NK-92 (cell line): ENCODE data around the gene DAZAP1.
"Not testable (repeated sequence)": the region's sequence is repeated elsewhere in the genome, so short reads cannot be mapped to it uniquely, and the experiment has no call there.

Source experiments
- DNase-seq: peaks from one replicate; lab custom pipeline; 2025; ENCODE audit not compliant: unreplicated experiment; lab: John Stamatoyannopoulos, UW

DAZAP1 gene

DNA sequence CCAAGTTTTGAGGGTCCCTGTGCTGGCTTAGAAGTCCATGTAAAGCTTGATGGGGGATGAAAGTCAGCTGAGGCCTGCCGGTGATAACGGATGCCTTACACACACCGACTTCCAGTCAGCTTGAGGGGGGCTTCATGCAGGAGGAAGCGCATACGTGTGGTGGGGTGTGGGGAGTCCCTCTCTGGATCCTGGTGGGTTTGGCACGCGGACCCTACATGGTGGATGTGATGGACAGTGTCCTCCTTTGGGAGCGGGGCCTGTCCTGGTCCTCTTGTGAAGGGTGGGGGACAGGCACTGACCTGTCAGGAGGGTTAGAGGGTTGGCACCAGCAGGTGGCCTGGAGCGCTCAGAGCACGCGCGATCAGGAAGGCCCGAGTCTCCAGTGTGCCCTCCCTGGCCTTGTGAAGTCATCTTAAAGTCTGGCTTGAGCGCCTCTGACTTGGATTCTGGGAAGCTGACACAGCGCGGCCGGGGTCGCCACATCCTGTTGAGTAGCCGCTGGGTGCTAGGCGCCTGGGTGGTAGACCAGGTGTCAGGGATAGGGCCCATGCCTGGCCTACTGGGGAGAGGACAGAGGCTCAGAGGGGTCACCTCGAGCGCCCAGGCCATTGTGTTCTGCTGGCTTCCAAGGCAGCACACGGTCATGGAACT is 2.9 kb downstream of the DAZAP1 start:
- no peak for DNase-seq

DNA sequence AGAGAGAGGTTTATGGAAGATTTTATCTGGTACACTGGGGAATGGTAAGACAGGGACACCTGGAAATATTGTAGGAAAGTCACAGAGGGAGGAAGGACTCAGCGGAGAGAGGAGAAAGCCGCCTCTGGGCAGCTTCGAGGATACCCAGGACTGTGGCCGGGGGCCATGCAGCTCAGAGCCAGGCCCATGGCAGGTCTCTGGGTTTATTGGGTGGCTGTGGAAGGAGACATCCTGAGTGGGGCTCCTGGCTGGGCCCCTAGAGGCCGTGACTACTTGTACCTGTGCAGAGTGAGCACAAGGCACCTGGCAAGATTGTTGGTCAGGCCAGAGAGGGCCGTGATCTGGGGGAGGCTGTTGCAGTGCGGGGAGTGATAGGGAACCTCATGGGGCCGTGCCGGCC is 3.4 kb downstream of the DAZAP1 start:
- DNase-seq, result no peak

DNA sequence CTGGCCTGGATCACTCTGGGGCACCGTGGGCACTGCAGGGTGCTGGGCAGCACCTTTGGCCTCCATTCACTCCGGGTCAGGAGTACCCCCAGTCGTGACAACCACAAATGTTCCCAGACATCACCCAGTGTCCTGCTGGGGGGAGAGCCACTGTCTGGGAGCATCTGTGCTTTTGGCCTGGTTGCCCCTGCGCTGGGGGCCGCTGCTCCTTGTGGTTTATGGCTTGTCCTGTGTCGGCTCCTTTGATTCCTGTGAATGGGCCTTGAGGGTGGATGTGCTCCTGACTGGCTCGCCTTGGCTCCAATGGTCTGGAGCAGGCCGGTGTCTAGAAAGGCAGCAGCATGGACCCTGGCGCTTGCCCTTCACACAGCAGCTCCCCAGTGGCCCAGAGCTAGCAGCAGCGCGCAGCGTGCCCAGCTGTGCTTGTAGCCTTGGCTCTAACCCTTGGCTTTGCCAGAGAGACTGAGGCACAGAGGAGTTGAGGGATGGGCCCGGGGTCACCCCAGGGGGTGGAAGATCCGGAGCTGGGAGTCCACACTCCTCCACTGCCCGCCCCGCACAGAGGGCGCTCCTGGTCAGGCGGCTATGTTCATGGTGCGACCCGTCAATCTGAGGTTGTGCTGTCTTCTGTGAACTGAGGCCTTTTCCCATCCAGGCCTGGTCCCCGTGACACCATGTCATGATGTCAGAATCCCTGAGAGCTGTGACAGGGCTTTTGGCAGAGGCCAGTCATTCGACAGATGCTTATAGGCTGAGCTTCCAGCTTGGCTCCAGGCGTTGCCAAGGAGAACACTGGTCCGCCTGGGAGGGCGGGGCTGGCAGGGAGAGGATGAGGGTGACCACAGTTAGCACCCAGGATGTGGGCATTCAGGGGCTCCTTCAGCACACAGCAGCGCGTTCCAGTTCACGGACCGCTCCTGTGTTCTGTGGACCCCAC is 4.1 kb downstream of the DAZAP1 start:
- no peak for DNase-seq

DNA sequence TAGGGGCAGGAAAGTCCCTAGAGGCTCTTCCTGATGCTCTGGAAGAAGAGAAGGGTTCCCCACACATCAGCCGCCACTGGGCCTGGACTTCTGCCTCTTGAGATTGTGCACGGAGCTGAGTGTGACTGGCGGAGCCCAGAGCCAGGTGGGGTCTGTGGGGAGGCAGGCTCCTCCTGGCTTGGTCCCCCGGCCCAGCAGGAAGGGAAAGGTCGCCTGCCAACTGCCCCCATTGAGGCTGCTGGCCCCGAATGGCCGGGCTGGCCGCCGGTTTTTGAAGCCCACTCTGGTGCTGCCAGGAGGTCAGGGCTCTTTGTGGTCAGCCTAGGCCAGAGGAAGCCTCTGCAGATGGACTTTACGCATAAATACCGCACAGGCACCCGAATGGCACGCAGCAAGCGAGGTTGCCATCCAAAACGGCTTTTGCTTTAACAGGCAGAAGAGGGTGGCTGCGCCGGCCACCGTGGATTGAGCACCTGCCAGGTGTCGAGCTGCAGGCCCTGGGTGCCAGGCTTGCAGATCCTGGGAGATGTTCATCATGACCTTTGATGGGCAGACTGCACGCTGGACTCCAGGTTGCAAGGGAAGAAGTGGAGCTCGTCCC is 5.0 kb downstream of the DAZAP1 start:
- no peak for DNase-seq

DNA sequence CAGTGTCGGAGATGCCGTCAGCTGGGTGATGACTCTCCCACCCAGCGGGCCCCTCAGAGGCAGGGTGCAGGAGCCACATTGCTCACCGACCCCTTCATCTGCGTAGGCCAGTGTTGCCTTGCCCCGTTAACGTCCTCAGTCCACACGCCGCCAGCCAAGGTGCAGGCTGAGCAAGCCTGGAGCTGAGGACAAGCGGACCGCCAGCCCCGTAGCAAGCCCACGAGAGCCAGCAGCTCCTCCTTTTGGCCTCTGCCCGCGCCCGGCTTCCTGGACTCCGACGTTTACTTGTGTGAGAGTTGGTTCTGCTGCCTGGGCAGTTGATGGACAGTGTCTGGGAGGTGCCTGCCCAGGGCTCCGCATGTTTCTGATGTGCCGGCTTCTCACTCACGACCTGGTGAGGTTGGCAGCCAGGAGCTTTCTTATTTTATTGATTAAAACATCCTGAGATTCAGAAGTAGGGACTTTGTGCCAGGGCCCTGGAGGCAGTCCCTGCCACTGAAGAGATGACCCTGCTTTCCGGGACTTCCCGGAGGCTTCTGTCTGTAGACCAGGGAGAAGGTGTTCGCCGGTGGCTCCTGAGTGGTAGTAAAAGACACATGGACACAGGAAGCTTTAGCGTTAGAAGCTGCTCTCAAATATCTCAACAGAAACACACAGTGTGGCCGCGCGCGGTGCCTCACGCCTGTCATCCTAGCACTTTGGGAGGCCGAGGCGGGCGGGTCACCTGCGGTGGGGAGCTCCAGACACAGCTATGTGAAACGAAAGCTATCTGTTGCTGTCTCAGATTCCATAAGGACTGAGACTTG is 5.8 kb downstream of the DAZAP1 start:
- no peak for DNase-seq

DNA sequence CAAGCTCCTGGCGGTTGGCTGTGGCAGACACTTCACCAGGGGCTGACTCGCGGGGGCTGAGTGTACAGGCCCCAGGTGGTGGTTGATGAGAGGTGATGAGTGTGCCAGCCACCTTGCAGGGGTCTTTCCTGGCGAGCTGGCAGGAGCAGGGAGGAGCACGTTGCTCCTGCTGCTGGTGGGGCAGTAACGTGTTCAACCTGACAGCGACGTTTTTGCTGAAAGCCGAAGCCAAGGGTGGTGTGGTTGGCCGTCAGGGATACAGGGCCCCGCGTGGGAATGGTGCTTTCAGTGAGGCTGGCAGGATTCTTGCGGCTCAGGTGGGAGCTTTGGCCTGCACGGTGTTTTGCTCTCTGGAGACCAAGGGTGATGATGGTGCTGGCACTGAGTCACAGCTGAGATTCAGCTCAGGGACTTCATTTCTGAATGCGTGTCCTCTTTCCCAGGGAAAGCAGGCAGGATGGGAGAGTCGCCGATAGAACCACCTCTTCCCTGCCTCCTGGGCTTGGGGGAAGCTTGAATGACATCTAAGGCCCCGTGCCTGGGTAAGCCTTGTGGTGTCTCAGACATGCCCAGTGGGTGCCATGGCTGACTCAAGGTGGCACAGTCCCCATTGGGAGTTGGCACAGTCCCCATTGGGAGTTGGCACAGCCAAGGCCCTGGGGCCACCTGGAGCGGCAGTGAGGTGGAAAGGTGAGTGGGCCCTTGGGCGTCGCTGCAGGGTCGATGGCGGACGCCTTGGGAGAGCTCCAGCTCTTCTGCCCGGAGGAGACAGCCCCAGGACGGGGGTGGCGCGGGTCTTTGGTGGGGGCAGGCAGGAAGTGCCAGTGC is 8.8 kb downstream of the DAZAP1 start:
- no peak for DNase-seq

DNA sequence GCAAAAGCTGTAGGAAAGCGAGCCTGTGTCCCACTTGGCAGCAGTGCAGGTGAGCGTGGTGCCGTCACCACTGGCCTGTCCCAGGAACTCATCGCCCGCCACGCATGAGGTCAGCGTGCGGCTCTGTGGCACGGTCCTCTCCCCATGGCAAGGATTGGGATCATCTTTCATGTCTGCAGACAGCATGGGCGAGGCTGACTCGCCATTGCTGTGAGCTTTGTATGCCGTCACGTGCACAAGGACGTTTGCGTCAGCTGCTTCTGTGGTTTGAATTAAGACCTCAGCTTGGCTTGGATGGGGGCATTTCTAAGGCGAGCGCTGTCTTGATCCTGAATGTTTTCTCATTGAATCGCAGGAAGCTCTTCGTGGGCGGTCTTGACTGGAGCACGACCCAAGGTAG is 9.8 kb downstream of the DAZAP1 start:
- DNase-seq, result no peak

DNA sequence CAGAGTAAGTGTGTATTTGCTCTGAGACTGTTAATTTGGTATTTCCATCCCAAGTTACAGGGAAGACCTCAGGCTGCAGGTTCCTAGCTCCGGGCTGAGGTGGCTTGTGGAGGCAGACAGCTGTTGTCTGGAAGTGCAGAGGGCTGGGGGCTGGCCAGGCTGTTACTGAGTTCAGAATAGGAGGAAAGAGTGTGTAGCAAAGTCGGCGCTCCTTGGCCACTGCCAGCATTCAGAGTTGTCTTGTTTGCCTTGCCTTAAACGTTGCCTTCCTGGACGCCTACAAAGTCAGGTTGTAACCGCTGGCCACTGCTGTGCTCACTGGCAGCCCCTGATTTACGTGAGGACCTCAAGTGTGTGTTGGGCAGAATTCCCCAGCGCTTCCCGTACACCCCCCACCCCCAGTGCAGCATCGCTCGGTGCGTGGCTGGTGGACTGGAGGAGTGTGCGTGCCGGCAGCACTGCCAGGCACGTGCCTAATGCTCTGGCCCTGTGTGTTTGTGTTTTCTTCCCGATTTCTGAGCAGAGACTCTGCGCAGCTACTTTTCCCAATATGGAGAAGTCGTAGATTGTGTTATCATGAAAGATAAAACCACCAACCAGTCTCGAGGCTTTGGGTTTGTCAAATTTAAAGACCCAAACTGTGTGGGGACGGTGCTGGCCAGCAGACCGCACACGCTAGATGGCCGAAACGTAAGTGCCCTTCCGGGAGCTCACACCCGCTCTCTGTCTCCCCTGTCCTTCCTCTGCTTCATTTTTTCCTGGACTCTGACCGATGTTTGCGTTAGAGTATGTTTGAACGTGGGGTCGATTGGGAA is 10.5 kb downstream of the DAZAP1 start:
- DNase-seq, result no peak

DNA sequence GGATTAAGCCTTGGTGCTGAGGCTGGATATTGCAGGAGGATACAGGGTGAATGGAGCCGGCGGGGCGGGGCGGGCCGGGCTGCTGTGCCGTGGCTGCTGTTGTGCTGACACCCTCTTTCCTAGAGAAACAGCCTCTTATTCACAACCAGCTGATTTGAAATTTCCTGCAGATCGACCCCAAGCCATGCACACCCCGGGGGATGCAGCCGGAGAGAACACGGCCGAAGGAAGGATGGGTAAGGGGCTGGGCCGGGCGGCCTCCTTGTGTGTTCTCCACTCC is 11.1 kb downstream of the DAZAP1 start:
- DNase-seq, result no peak

DNA sequence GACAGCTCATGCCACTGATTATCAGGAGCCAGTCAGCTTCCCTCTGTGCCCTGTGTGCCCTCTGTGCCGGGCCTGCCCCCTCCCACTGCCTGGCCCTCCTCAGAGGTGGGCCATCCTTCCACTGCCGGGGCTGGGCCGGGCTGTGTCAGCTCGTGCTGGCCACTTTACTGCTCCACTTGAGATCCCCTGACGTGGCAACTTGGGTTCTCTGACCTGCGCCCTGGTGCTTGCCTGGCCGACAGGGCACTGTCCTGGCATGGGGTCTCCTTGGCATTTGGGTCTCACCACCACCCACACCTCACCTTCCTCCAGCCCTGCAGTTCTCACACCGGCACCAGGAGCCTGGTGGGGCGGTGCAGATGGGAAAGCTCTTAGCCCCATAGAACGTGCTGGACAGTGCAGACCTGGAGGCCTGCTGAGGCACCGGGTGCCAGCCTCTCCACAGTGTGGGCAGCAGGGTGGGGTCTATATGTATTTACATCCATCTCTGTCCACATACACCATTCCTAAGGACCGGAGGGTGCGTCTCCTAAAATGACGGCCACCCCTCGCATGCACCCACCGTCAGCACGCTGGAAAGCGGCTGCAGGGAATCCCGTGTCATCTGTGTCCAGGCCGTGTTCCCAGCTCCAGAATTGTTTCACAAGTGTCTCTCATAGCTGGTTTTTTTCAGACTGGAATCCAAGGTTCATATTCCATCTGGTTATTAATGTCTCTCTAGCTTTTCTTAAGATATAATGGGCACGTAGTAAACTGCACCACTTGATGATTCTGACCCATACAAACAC is 11.8 kb downstream of the DAZAP1 start:
- no peak for DNase-seq

DNA sequence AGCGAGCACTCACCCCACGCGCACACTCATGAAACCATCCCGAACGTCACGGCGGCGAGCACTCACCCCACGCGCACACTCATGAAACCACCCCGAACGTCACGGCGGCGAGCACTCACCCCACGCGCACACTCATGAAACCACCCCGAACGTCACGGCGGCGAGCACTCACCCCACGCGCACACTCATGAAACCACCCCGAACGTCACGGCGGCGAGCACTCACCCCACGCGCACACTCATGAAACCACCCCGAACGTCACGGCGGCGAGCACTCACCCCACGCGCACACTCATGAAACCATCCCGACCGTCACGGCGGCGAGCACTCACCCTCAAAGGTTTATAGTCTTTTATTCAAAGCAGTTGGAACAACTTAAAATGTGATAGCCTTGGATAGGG is 12.7 kb downstream of the DAZAP1 start:
- not testable (repeated sequence) for DNase-seq

DNA sequence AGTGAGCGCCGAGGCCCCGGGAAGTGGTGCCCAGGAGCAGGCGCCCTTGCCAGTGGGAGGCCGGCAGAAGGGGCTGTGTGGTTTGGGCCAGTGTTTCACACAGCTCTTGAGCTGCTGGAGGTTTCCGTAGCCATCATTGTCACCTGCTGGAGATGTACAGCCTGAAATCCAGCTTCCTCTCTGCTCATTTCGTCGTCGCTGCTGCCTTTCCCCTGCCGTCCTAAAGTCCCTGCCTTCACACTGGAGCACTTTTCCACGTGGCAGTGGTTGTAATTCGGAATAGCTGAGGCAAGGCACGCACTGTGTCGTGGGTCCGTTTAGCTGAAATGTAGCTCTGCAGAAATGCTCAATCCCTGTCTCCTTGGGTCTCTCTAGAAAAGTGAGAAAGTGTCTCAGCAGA is 13.2 kb downstream of the DAZAP1 start:
- no peak for DNase-seq

DNA sequence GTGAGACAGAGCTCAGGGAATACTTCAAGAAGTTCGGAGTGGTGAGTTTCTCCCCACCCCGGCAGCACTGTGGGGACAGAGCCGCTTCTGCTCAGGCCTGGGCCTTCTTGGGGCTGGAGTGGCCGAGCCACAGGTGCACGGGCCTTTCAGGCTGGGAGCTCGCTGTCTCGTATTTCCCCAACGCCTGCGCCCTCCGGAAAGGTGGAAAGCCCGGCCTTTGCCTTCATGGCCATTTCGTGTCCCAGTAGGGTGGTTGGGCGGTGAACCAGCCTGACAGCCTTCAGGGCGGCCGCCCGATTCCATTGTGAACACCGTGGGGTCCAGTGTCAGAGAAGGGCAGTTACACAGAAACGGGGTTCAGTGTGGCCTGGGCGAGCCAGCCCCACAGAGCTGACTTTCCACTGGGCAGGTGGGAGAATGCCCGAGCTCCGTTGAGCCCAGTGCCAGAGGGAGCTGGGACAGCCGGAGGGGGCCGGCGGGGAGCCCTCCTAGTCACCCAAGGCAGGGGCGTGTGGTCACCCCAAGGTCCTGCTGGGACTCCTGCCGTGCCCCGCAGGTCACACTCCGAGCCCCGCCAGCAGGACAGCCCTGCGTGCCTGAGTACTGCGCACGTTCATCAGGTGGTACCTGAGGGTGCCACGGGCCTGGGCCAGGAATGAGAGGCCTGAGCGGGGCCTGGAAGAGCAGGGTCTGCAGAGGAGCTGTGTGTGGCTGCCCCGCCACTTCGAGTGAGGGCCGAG is 14.0 kb downstream of the DAZAP1 start:
- no peak for DNase-seq

DNA sequence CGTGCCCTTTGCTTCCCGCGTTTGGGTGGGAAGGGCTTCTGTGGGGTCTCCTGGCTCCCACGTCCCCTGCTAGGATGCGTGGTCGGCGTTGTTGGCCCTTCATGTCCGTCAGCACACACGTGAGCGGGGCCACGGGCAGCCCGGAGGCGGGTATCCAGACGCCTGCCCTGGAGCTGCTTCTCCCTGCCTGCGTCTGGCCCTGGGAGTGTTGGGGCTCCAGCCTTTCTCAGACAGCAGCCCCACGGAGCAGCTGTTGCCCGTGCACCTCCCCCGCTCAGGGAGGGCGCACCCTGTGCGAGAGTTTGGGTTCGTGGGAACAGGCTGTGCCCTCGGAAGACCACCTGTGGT is 14.5 kb downstream of the DAZAP1 start:
- no peak for DNase-seq

DNA sequence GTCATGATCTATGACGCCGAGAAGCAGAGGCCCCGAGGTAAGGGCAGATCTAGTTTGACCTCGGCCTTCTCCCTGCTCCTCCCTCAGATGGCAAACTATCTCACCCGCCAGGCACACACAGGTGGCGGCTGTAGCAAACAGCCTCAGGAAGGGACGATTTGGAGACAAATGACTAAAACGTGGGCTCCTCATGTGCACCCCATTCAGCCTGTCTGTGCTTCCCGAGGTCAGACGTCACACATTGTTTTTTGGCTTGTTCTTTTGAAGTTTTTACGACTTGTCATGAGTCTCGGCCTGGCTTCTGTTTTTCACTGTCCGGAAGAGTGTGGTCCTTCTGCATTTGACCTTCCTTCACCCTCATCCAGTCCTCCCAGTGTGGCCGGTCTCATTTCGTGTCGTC is 15.0 kb downstream of the DAZAP1 start:
- no peak for DNase-seq

DNA sequence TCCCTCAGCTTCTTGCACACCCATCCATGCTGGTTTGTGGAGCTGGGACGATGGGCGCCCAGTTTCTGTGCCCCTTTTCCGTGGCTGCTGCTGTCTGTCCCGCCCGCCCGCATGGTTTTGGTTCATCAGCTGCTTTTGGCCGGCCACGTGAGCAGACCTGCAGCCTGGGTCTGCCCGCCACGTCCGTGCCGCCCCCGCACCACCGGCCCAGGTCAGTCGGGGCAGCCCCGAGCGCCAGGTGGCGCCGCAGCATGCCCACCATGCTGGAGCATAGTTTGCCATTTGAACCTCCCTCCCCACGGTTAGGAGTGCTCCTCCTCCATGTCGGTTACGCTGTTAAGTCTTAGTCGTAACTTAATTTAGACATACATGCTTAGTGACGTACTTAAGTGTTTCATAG is 15.6 kb downstream of the DAZAP1 start:
- DNase-seq, result no peak

DNA sequence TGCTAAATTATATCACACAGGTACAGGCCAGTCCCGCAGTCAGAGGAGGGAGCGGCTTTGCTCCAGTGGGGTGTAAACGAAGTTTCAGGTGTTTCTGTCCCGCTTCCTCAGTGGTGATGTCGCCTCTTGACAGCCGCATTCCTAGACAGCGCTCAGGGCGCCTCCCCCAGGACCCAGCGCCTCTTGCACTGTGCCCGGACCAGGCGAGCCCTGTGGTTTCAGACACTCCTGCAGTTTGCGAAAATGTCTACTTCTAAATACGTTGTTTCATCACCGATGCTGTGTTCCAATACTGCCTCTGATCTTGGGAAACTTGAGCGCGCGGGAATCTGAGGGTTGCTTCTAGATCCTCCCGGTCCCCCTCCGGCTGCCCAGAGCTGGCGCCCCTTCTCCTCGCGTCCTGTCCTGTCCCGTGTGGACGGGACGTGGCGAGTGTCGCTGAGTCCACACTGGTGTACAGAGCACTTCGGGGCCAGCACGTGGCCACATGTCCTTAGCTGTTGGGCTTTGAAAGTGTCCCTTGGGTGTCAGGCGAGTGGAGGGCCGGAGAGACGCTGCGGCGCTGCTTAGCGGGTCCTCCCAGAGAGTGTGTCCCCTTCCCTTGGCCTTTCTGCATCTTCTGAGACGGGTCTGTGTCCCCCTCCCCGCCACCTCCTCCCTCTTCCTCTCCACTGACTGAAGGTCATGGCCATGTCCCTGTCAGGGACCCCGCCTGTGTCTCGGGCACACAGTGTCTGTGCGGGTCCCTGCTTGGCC is 16.2 kb downstream of the DAZAP1 start:
- no peak for DNase-seq
